SK-N-SH (cell line): Measurements from ENCODE around the gene NCS1. TPM values are rescaled to one million over a fixed set of nuclear protein-coding genes. Genes with fewer than 3 reads are reported as not detected.

Source experiments
- CTCF ChIA-PET: fragments of 300-600, 350-600 bp; formaldehyde crosslinking; extraction: SDS; loops from one replicate; lab custom pipeline; 2021; lab: Yijun Ruan, JAX
- POLR2A ChIA-PET: fragments of 350-600 bp; sonication (Branson Sonifier 250); formaldehyde crosslinking; extraction: SDS; loops from one replicate; lab custom pipeline; 2020; ENCODE audit warnings: antibody characterized with exemption, inconsistent platforms; lab: Yijun Ruan, JAX
- DNase-seq: peaks from one replicate; pipeline ENCODE4 v3.0.0; 2012
- H2AFZ ChIP-seq: fragments of 200-600 bp; sonication (generic); 2 replicates; pipeline ENCODE4 v1.8.1; 2016; ENCODE audit warnings: antibody characterized with exemption, mild to moderate bottlenecking, low read depth
- H3F3A ChIP-seq: fragments of 200-600 bp; sonication (generic); replicated peaks from 2 replicates; pipeline ENCODE3; 2016; ENCODE audit warnings: antibody characterized with exemption, mild to moderate bottlenecking; ENCODE audit not compliant: insufficient read depth
- H3K27ac ChIP-seq, 2 experiments: fragments of 200-500 bp in 1 of 2; fragments of 200-600 bp in 1 of 2; sonication (Bioruptor generic) in 1 of 2; sonication (generic), shearing (Covaris generic) in 1 of 2; 2 replicates each; pipeline versions ENCODE4 v1.5.1 to v1.6.1; 2014 to 2016; ENCODE audit warnings: low read depth in 2 of 2, inconsistent platforms in 1 of 2, low read length in 1 of 2, mild to moderate bottlenecking in 1 of 2, mixed read lengths in 1 of 2
- H3K27me3 ChIP-seq: fragments of 200-600 bp; sonication (generic), shearing (Covaris generic); 2 replicates; pipeline ENCODE4 v1.6.1; 2016; ENCODE audit warnings: mixed run types; ENCODE audit not compliant: insufficient read depth
- H3K36me3 ChIP-seq, 2 experiments: fragments of 200-500 bp in 1 of 2; fragments of 200-600 bp in 1 of 2; sonication (Bioruptor generic) in 1 of 2; sonication (generic) in 1 of 2; replicated peaks in 1 of 2; 2 replicates each; pipeline versions ENCODE3 to v1.5.1; 2014 to 2016; ENCODE audit warnings: low read length in 1 of 2, mild to moderate bottlenecking in 1 of 2; ENCODE audit not compliant: insufficient read depth in 2 of 2, control insufficient read depth in 1 of 2
- H3K4me1 ChIP-seq, 2 experiments: fragments of 200-500 bp in 1 of 2; fragments of 200-600 bp in 1 of 2; sonication (Bioruptor generic) in 1 of 2; sonication (generic), shearing (Covaris generic) in 1 of 2; 2 replicates each; pipeline versions ENCODE4 v1.5.1 to v1.6.1; 2014 to 2016; ENCODE audit warnings: low read depth in 1 of 2, low read length in 1 of 2, mixed run types in 1 of 2; ENCODE audit not compliant: insufficient read depth in 2 of 2, control insufficient read depth in 1 of 2
- H3K4me2 ChIP-seq: fragments of 200-600 bp; sonication (generic), shearing (Covaris generic); 2 replicates; pipeline ENCODE4 v1.6.1; 2017; ENCODE audit warnings: mixed run types
- H3K4me3 ChIP-seq, 2 experiments: fragments of 200-500 bp in 1 of 2; fragments of 200-600 bp in 1 of 2; sonication (Bioruptor generic) in 1 of 2; sonication (generic), shearing (Covaris generic) in 1 of 2; 2 replicates each; pipeline versions ENCODE4 v1.5.1 to v1.8.1; 2014 to 2016; ENCODE audit warnings: low read depth in 2 of 2, inconsistent platforms in 1 of 2, low read length in 1 of 2, mild to moderate bottlenecking in 1 of 2, mixed read lengths in 1 of 2, moderate library complexity in 1 of 2
- H3K79me2 ChIP-seq: fragments of 200-600 bp; sonication (generic); 2 replicates; pipeline ENCODE4 v1.8.1; 2017; ENCODE audit warnings: mild to moderate bottlenecking; ENCODE audit not compliant: insufficient read depth
- H3K9ac ChIP-seq: fragments of 200-600 bp; sonication (generic); 2 replicates; pipeline ENCODE4 v1.6.1; 2017; ENCODE audit warnings: mixed run types
- H3K9me2 ChIP-seq: fragments of 200-600 bp; sonication (generic); 2 replicates; pipeline ENCODE4 v1.6.1; 2017; ENCODE audit warnings: mixed run types
- H3K9me3 ChIP-seq: fragments of 200-600 bp; sonication (generic); 2 replicates; pipeline ENCODE4 v1.6.1; 2017; ENCODE audit warnings: mixed run types, mild to moderate bottlenecking, moderate library complexity
- H4K20me1 ChIP-seq: fragments of 200-600 bp; sonication (generic); 2 replicates; pipeline ENCODE4 v1.6.1; 2017; ENCODE audit warnings: mild to moderate bottlenecking, mixed run types; ENCODE audit not compliant: insufficient read depth
- CHD2 ChIP-seq: fragments of 150-350 bp; IDR thresholded peaks from 2 replicates; pipeline ENCODE4 v1.6.1; 2018; ENCODE audit warnings: low read length; ENCODE audit not compliant: partially characterized antibody
- ELF1 ChIP-seq: IDR thresholded peaks from 2 replicates; pipeline ENCODE4 v1.4.0; 2012
- EP300 ChIP-seq, 2 experiments: IDR thresholded peaks; 2 replicates each; pipeline versions ENCODE4 v1.4.0 to v1.6.1; 2012; ENCODE audit warnings: borderline replicate concordance in 1 of 2, low read depth in 1 of 2, low read length in 1 of 2
- EZH2phosphoT487 ChIP-seq: fragments of 200-600 bp; sonication (generic); IDR thresholded peaks from 2 replicates; pipeline ENCODE4 v1.6.1; 2017; ENCODE audit warnings: low read depth, mixed run types, mild to moderate bottlenecking, antibody characterized with exemption, moderate library complexity, borderline replicate concordance
- FOSL2 ChIP-seq: IDR thresholded peaks from 2 replicates; pipeline ENCODE4 v1.4.0; 2012; ENCODE audit warnings: low read depth, mild to moderate bottlenecking, moderate library complexity, borderline replicate concordance
- FOXJ3 ChIP-seq: sonication (generic); formaldehyde crosslinking; IDR thresholded peaks from 2 replicates; pipeline ENCODE4 v1.5.1; 2020; ENCODE audit warnings: mild to moderate bottlenecking, missing genetic modification reagents
- JUND ChIP-seq: IDR thresholded peaks from 2 replicates; pipeline ENCODE4 v1.4.0; 2012
- MXI1 ChIP-seq: IDR thresholded peaks from 2 replicates; pipeline ENCODE4 v1.6.1; 2012; ENCODE audit warnings: mild to moderate bottlenecking, low read depth, low read length, improper control_type of control experiment
- POLR2AphosphoS5 ChIP-seq: IDR thresholded peaks from 2 replicates; pipeline ENCODE4 v1.6.1; 2012; ENCODE audit warnings: low read depth, low read length
- RCOR1 ChIP-seq: fragments of 150-350 bp; IDR thresholded peaks from 2 replicates; pipeline ENCODE4 v1.6.1; 2017; ENCODE audit warnings: antibody characterized with exemption, low read length
- SIN3A ChIP-seq: IDR thresholded peaks from 2 replicates; pipeline ENCODE4 v1.6.1; 2012; ENCODE audit warnings: low read depth, mild to moderate bottlenecking, low read length, moderate library complexity, borderline replicate concordance
- TAF1 ChIP-seq: IDR thresholded peaks from 2 replicates; pipeline ENCODE4 v1.6.1; 2012; ENCODE audit warnings: low read depth, mild to moderate bottlenecking, low read length, moderate library complexity, borderline replicate concordance
- TEAD4 ChIP-seq: IDR thresholded peaks from 2 replicates; pipeline ENCODE4 v1.4.0; 2012; ENCODE audit warnings: mild to moderate bottlenecking, borderline replicate concordance; ENCODE audit not compliant: insufficient read depth
- YY1 ChIP-seq: IDR thresholded peaks from 2 replicates; pipeline ENCODE4 v1.4.0; 2012; ENCODE audit warnings: low read depth, mild to moderate bottlenecking
- WGBS: methylation state at CpG from one replicate; pipeline ENCODE4 v1.1.6; 2017; ENCODE audit warnings: low lambda C conversion rate; 5-methylcytosine and 5-hydroxymethylcytosine counted together
- polyA plus RNA-seq, 3 experiments: library from polyadenylated mRNA; depleted of rRNA; stranded (reverse); fragments of >200 nt; gene quantifications; 2 replicates each; pipeline ENCODE4 v1.2.3, GENCODE V29; 2012
- TF ChIP-seq, protein P1 (sequence below): fragments of 150-350 bp; IDR thresholded peaks from 2 replicates; pipeline ENCODE4 v1.6.1; 2017; ENCODE audit warnings: antibody characterized with exemption, low read length, low read depth, borderline replicate concordance
- TF ChIP-seq, protein P2 (sequence below): fragments of 150-350 bp; IDR thresholded peaks from 2 replicates; pipeline ENCODE4 v1.6.1; 2016; ENCODE audit warnings: mild to moderate bottlenecking, low read depth, low read length
- TF ChIP-seq, protein P3 (sequence below): IDR thresholded peaks from 2 replicates; pipeline ENCODE4; 2012
- TF ChIP-seq, protein P4 (sequence below): IDR thresholded peaks from 2 replicates; pipeline ENCODE4 v1.4.0; 2012; ENCODE audit warnings: low read depth, borderline replicate concordance
- TF ChIP-seq, protein P5 (sequence below): fragments of 200-600 bp; sonication (generic); IDR thresholded peaks from 2 replicates; pipeline ENCODE4 v1.6.1; 2017; ENCODE audit warnings: antibody characterized with exemption, mild to moderate bottlenecking, moderate library complexity
- TF ChIP-seq, protein P6 (sequence below): IDR thresholded peaks from 2 replicates; pipeline ENCODE4 v1.4.0; 2012; ENCODE audit warnings: low read depth, borderline replicate concordance

NCS1 gene
- polyA plus RNA-seq, 1 of the 3 experiments (the other 2 are of a cell fraction) = 40.6 TPM

DNA sequence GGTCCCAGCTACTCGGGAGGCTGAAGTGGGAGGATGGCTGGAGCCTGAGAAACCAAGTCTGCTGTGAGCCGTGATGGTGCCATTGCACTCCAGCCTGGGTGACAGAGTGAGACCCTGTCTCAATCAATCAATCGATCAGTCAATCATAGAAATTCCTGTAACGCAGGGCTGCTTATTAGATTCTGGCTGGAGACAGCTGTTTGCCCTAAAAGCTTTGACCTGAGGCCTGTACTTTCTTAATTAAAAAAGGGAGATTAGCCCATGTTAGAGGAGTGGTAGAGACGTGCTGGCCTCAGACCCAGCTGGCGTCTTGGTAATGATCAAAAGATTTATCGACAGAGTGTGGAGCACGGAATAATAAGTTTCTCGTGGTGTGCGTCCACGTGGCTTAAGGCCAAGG is 52.9 kb downstream of the NCS1 start:
- Histone ChIP-seq H3K4me2 (no peak overlapping the region), H3K27ac (no peak overlapping the region), H3K9ac (no peak overlapping the region), H2AFZ (no peak overlapping the region), H3K4me1 (peaks cover 0 to 7% of the 10 kb centered on the region in 2 experiments; a peak in 1 of 4 replicates), H4K20me1 (no peaks in the 10 kb centered on the region), H3K9me3 (no peaks in the 10 kb centered on the region; the same call in 1 of the 2 replicates), H3K9me2 (no peaks in the 10 kb centered on the region), H3K27me3 (no peaks in the 10 kb centered on the region), H3K4me3 (no peak overlapping the region), H3K79me2 (no peaks in the 10 kb centered on the region), H3F3A (peaks cover 6% of the 10 kb centered on the region), H3K36me3 (peaks cover 20 to 51% of the 10 kb centered on the region in 2 experiments)
- no peak for TF ChIP-seq SIN3A
- no peak for TF ChIP-seq CHD2
- TF ChIP-seq MXI1 = no peak
- TF ChIP-seq, protein P1, sequence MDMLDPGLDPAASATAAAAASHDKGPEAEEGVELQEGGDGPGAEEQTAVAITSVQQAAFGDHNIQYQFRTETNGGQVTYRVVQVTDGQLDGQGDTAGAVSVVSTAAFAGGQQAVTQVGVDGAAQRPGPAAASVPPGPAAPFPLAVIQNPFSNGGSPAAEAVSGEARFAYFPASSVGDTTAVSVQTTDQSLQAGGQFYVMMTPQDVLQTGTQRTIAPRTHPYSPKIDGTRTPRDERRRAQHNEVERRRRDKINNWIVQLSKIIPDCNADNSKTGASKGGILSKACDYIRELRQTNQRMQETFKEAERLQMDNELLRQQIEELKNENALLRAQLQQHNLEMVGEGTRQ = no peak
- TF ChIP-seq, protein P2, sequence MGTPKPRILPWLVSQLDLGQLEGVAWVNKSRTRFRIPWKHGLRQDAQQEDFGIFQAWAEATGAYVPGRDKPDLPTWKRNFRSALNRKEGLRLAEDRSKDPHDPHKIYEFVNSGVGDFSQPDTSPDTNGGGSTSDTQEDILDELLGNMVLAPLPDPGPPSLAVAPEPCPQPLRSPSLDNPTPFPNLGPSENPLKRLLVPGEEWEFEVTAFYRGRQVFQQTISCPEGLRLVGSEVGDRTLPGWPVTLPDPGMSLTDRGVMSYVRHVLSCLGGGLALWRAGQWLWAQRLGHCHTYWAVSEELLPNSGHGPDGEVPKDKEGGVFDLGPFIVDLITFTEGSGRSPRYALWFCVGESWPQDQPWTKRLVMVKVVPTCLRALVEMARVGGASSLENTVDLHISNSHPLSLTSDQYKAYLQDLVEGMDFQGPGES = no peak
- TF ChIP-seq, protein P3, sequence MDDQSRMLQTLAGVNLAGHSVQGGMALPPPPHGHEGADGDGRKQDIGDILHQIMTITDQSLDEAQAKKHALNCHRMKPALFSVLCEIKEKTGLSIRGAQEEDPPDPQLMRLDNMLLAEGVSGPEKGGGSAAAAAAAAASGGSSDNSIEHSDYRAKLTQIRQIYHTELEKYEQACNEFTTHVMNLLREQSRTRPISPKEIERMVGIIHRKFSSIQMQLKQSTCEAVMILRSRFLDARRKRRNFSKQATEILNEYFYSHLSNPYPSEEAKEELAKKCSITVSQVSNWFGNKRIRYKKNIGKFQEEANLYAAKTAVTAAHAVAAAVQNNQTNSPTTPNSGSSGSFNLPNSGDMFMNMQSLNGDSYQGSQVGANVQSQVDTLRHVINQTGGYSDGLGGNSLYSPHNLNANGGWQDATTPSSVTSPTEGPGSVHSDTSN = no peak
- TF ChIP-seq, protein P4, sequence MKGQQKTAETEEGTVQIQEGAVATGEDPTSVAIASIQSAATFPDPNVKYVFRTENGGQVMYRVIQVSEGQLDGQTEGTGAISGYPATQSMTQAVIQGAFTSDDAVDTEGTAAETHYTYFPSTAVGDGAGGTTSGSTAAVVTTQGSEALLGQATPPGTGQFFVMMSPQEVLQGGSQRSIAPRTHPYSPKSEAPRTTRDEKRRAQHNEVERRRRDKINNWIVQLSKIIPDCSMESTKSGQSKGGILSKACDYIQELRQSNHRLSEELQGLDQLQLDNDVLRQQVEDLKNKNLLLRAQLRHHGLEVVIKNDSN = no peak
- TF ChIP-seq JUND = no peak
- no peak for TF ChIP-seq FOXJ3 (CRISPR knock-in tag)
- TF ChIP-seq, protein P5, sequence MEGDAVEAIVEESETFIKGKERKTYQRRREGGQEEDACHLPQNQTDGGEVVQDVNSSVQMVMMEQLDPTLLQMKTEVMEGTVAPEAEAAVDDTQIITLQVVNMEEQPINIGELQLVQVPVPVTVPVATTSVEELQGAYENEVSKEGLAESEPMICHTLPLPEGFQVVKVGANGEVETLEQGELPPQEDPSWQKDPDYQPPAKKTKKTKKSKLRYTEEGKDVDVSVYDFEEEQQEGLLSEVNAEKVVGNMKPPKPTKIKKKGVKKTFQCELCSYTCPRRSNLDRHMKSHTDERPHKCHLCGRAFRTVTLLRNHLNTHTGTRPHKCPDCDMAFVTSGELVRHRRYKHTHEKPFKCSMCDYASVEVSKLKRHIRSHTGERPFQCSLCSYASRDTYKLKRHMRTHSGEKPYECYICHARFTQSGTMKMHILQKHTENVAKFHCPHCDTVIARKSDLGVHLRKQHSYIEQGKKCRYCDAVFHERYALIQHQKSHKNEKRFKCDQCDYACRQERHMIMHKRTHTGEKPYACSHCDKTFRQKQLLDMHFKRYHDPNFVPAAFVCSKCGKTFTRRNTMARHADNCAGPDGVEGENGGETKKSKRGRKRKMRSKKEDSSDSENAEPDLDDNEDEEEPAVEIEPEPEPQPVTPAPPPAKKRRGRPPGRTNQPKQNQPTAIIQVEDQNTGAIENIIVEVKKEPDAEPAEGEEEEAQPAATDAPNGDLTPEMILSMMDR = no peak
- no peak for TF ChIP-seq FOSL2
- TF ChIP-seq YY1 = no peak
- TF ChIP-seq TEAD4 = no peak
- no peak for TF ChIP-seq TAF1
- no peak for TF ChIP-seq EZH2phosphoT487
- no peak for TF ChIP-seq RCOR1
- TF ChIP-seq, protein P6, sequence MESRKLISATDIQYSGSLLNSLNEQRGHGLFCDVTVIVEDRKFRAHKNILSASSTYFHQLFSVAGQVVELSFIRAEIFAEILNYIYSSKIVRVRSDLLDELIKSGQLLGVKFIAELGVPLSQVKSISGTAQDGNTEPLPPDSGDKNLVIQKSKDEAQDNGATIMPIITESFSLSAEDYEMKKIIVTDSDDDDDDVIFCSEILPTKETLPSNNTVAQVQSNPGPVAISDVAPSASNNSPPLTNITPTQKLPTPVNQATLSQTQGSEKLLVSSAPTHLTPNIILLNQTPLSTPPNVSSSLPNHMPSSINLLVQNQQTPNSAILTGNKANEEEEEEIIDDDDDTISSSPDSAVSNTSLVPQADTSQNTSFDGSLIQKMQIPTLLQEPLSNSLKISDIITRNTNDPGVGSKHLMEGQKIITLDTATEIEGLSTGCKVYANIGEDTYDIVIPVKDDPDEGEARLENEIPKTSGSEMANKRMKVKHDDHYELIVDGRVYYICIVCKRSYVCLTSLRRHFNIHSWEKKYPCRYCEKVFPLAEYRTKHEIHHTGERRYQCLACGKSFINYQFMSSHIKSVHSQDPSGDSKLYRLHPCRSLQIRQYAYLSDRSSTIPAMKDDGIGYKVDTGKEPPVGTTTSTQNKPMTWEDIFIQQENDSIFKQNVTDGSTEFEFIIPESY = no peak
- no peak for TF ChIP-seq ELF1
- TF ChIP-seq POLR2AphosphoS5 = no peak
- no peak for TF ChIP-seq EP300 (IDR thresholded peaks at IDR 0.05; ENCODE audit: borderline replicate concordance in 1 of 2, low read depth in 1 of 2, low read length in 1 of 2)
- DNase-seq = no peak
- ChIA-PET CTCF (interaction anchor here (1.1 to 4.3 kb wide), 2 partner anchors 11 to 118 kb away, joined by 4 to 28 read pairs; no protein-coding TSS in a partner anchor), POLR2A (no interaction called here)
- 91% methylated on average over 11 of the region's 11 CpGs for WGBS
